ENCODE data around the gene RAB4B. TPM values are rescaled to one million over a fixed set of nuclear protein-coding genes. Genes with fewer than 3 reads are reported as not detected.

Gene RAB4B
- total RNA-seq, 1 experiment from 2014 or later = 29.7 TPM

GRCh38 chr19:40807147-40808020 lies 29.3 kb downstream of the RAB4B start:
- TF ChIP-seq MAX (CRISPR knock-in tag; IDR thresholded peaks at IDR 0.05) (0 out of 2 replicates have a peak, but pooled peaks have one; percentile 50), FOXK1 (CRISPR knock-in tag; IDR thresholded peaks at IDR 0.05) (no peak), ZNF219 (CRISPR knock-in tag; IDR thresholded peaks at IDR 0.05; ENCODE audit: borderline replicate concordance) (no peak), E2F5 (CRISPR knock-in tag; IDR thresholded peaks at IDR 0.05) (no peak), MXD4 (CRISPR knock-in tag; IDR thresholded peaks at IDR 0.05; ENCODE audit: borderline replicate concordance) (no peak), HMGA2 (CRISPR knock-in tag; IDR thresholded peaks at IDR 0.05) (0 out of 2 replicates have a peak, but pooled peaks have one; percentile 37)
- DNase-seq (ENCODE audit: low spot score) = peak; percentile 80
- ChIA-PET POLR2A (interaction anchor here (1.0 to 3.6 kb wide), 5 partner anchors 9 to 57 kb away, joined by 3 to 25 read pairs (median 15); partner anchors contain the start of genes ACTMAP, EGLN2, RAB4B and SNRPA), CTCF (interaction anchor here (0.7 to 4.8 kb wide), 32 partner anchors 9 to 284 kb away, joined by 3 to 71 read pairs (median 6); partner anchors contain the start of genes ACTMAP, COQ8B, EGLN2 and ITPKC)
- H3K27me3 Mint-ChIP-seq (ENCODE audit: low read depth) = peaks cover 4% of the 10 kb centered on the region
- H3K4me1 Mint-ChIP-seq = peaks cover 71% of the 10 kb centered on the region
- no peak for ATAC-seq
- no peak overlapping the region for H3K4me3 Mint-ChIP-seq
- peaks cover 13% of the 10 kb centered on the region for H3K36me3 Mint-ChIP-seq
- peak overlapping the region; percentile 42 for H3K27ac Mint-ChIP-seq
- no peaks in the 10 kb centered on the region for H3K9me3 Mint-ChIP-seq

GRCh38 chr19:40808021-40808325 lies 29.9 kb downstream of the RAB4B start:
- Mint-ChIP-seq H3K4me1 (peaks cover 71% of the 10 kb centered on the region), H3K27ac (0 out of 2 replicates have a peak overlapping the region, but pooled peaks have one; percentile 23), H3K9me3 (no peaks in the 10 kb centered on the region), H3K27me3 (ENCODE audit: low read depth) (peaks cover 10% of the 10 kb centered on the region), H3K36me3 (peaks cover 11% of the 10 kb centered on the region), H3K4me3 (no peak overlapping the region)
- ChIA-PET CTCF (interaction anchor here (0.9 to 4.8 kb wide), 11 partner anchors 9 to 146 kb away, joined by 5 to 71 read pairs (median 16); partner anchors contain the start of genes ACTMAP, COQ8B, EGLN2 and ITPKC), POLR2A (interaction anchor here (1.6 to 2.7 kb wide), 3 partner anchors 10 to 58 kb away, joined by 5 to 17 read pairs (median 15); partner anchors contain the start of genes ACTMAP, EGLN2 and SNRPA)
- TF ChIP-seq CREB1 (CRISPR knock-in tag; IDR thresholded peaks at IDR 0.05) (no peak), ESRRA (CRISPR knock-in tag; IDR thresholded peaks at IDR 0.05; ENCODE audit: borderline replicate concordance) (no peak), E2F4 (CRISPR knock-in tag; IDR thresholded peaks at IDR 0.05; ENCODE audit: borderline replicate concordance, low read depth) (no peak), ETV6 (CRISPR knock-in tag; IDR thresholded peaks at IDR 0.05) (no peak), ZNF671 (CRISPR knock-in tag; IDR thresholded peaks at IDR 0.05) (no peak), MXD4 (CRISPR knock-in tag; IDR thresholded peaks at IDR 0.05; ENCODE audit: borderline replicate concordance) (no peak)
- DNase-seq (ENCODE audit: low spot score) = no peak
- no peak for ATAC-seq

- Mint-ChIP-seq H3K4me3 (no peak overlapping the region), H3K9me3 (no peaks in the 10 kb centered on the region), H3K4me1 (peaks cover 67% of the 10 kb centered on the region), H3K27me3 (ENCODE audit: low read depth) (peaks cover 13% of the 10 kb centered on the region), H3K27ac (peak overlapping the region; percentile 12; the same call in 1 of the 2 replicates), H3K36me3 (peaks cover 11% of the 10 kb centered on the region)
- CTCF ChIA-PET = interaction anchor here (0.9 to 4.8 kb wide), 5 partner anchors 8 to 146 kb away, joined by 5 to 71 read pairs (median 25); partner anchors contain the start of genes ACTMAP, MIA, RAB4B and SNRPA
- DNase-seq (ENCODE audit: low spot score) (no peak), ATAC-seq (no peak)
- POLR2A ChIA-PET = interaction anchor here (2.7 kb wide), 1 partner anchor 58 kb away, joined by 15 read pairs; the partner anchor contains the start of genes ACTMAP and SNRPA
- TF ChIP-seq ZNF532 (CRISPR knock-in tag; IDR thresholded peaks at IDR 0.05; ENCODE audit: borderline replicate concordance) (no peak), ARID4B (CRISPR knock-in tag; IDR thresholded peaks at IDR 0.05; ENCODE audit: borderline replicate concordance) (no peak), ZNF671 (CRISPR knock-in tag; IDR thresholded peaks at IDR 0.05) (no peak), MXD4 (CRISPR knock-in tag; IDR thresholded peaks at IDR 0.05; ENCODE audit: borderline replicate concordance) (no peak), MYBL2 (CRISPR knock-in tag; IDR thresholded peaks at IDR 0.05) (no peak), NR2C2 (CRISPR knock-in tag; IDR thresholded peaks at IDR 0.05) (no peak)
These were observed 30.4 kb downstream of the RAB4B start for GRCh38 chr19:40808497-40808896.
